IMR-90 (cell line): Measurements from ENCODE around the gene ALDH3B2.

ENCODE experiments used
- CEBPB ChIP-seq: IDR thresholded peaks from 2 replicates; pipeline ENCODE4 v1.6.1; 2012; ENCODE audit warnings: low read depth, low read length, improper control_type of control experiment
- CTCF ChIP-seq: conservative IDR thresholded peaks from 2 replicates; pipeline ENCODE4 v1.5.1; 2012; ENCODE audit warnings: mild to moderate bottlenecking, low read depth, low read length, improper control_type of control experiment
- ELK1 ChIP-seq: fragments of 150-350 bp; IDR thresholded peaks from 2 replicates; pipeline ENCODE4 v1.6.1; 2016; ENCODE audit warnings: low read depth, mild to moderate bottlenecking, low read length, moderate library complexity, borderline replicate concordance
- MXI1 ChIP-seq: IDR thresholded peaks from 2 replicates; pipeline ENCODE4 v1.6.1; 2012; ENCODE audit warnings: low read depth, mild to moderate bottlenecking, low read length, moderate library complexity, borderline replicate concordance
- NFE2L2 ChIP-seq: fragments of 150-350 bp; IDR thresholded peaks from 2 replicates; pipeline ENCODE4 v1.6.1; 2016; ENCODE audit warnings: low read depth, mild to moderate bottlenecking, low read length
- POLR2A ChIP-seq: IDR thresholded peaks from 2 replicates; pipeline ENCODE4 v1.6.1; 2012; ENCODE audit warnings: mild to moderate bottlenecking, low read depth, low read length
- RAD21 ChIP-seq: IDR thresholded peaks from 2 replicates; pipeline ENCODE4 v1.6.1; 2012; ENCODE audit warnings: low read length, improper control_type of control experiment
- TF ChIP-seq, protein P1 (sequence below): fragments of 150-350 bp; IDR thresholded peaks from 2 replicates; pipeline ENCODE4 v1.6.1; 2017; ENCODE audit warnings: mild to moderate bottlenecking, antibody characterized with exemption, low read length, low read depth

DNA sequence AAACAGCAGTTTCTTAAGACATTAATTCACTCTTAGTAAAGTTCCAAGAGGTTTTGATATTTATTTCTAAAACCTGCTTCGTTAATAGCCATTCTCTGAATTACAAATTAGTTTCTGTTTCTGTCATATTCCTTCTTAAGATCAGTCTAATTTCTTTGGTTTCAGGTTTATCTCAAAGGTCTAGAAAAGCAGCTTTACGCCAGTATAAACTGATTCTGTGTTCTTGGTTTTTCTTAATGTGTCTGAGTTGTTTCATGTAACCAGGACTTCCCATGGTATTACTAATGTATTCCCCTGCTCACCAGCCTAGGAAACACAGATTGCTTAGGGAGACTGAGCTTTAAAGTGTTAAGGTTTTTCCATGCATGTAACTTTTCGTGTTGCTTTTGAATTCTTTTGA lies 17.1 kb downstream of the ALDH3B2 start:
- no peak for TF ChIP-seq CTCF
- no peak for TF ChIP-seq POLR2A
- no peak for TF ChIP-seq RAD21
- TF ChIP-seq CEBPB = no peak
- no peak for TF ChIP-seq MXI1
- no peak for TF ChIP-seq ELK1
- TF ChIP-seq NFE2L2 = no peak
- TF ChIP-seq, protein P1, sequence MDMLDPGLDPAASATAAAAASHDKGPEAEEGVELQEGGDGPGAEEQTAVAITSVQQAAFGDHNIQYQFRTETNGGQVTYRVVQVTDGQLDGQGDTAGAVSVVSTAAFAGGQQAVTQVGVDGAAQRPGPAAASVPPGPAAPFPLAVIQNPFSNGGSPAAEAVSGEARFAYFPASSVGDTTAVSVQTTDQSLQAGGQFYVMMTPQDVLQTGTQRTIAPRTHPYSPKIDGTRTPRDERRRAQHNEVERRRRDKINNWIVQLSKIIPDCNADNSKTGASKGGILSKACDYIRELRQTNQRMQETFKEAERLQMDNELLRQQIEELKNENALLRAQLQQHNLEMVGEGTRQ = no peak
